ENCODE measurements around the gene KLHL3. TPM values are rescaled to one million over a fixed set of nuclear protein-coding genes. Genes with fewer than 3 reads are reported as not detected.

KLHL3 gene
- total and polyA plus RNA-seq, 9 of the 15 experiments (the other 6 are each of a cell fraction or from before 2014, with no cell fraction given): under 0.01 to 1.5 (median 0.22) TPM

- TF ChIP-seq PCBP2 (IDR thresholded peaks at IDR 0.05; ENCODE audit: low read depth, low read length, poor library complexity, severe bottlenecking) (no peak), ZSCAN29 (IDR thresholded peaks at IDR 0.05) (no peak), ZBTB7A (IDR thresholded peaks at IDR 0.05; ENCODE audit: borderline replicate concordance, control insufficient read depth, low read depth, low read length) (no peak)
These were observed 47.2 kb upstream of the KLHL3 start (continued) for GRCh38 chr5:137782984-137783536.

DNA sequence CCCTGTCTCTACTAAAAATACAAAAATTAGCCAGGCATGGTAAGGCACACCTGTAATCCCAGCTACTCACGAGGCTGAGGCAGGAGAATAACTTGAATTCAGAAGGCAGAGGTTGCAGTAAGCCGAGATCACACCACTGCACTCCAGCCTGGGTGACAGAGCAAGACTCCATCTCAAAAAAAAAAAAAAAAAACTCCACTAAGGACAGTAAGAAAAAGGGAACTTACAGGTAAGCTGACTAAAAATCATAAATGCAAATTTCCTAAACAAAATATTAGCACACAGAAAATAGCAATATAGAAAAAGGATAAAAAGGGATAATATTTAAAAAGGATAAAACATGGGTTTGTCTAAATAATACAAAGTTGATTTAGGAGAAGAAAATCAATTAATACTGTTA lies 46.2 kb upstream of the KLHL3 start:
- intact Hi-C loops (cut with micrococcal nuclease) (no loop called here), in situ Hi-C loops (cut with MboI) (no loop called here)
- Histone ChIP-seq H3K9me1 (ENCODE audit: control insufficient read depth, insufficient read depth, low read length) (no peaks in the 10 kb centered on the region), H3K4me3 (no peak overlapping the region), H3K9ac (ENCODE audit: insufficient read depth in 1 of 2, low read depth in 2 of 2, low read length in 2 of 2) (no peak overlapping the region), H3K4me2 (ENCODE audit: insufficient read depth, low read length) (no peak overlapping the region), H3K4me1 (replicated peaks in 1 of 2; ENCODE audit: control insufficient read depth in 2 of 2, insufficient read depth in 2 of 2, low read length in 2 of 2) (no peaks in the 10 kb centered on the region), H3K79me2 (ENCODE audit: control insufficient read depth, insufficient read depth, low read length) (no peaks in the 10 kb centered on the region), H4K20me1 (replicated peaks; ENCODE audit: control insufficient read depth, insufficient read depth, low read length) (no peaks in the 10 kb centered on the region), H3K36me3 (ENCODE audit: control insufficient read depth, insufficient read depth, low read length) (no peaks in the 10 kb centered on the region), H3K9me3 (replicated peaks; ENCODE audit: control insufficient read depth, insufficient read depth, low read depth, low read length) (no peaks in the 10 kb centered on the region), H2AFZ (ENCODE audit: low read depth, low read length) (no peak overlapping the region), H3K27ac (ENCODE audit: extremely low read depth, low read depth, low read length) (no peak overlapping the region), H3K27me3 (ENCODE audit: control insufficient read depth in 2 of 2, insufficient read depth in 2 of 2, low read length in 2 of 2) (peaks cover 2 to 7% of the 10 kb centered on the region in 2 experiments; a peak in 3 of 5 replicates)
- ATAC-seq (no peak), DNase-seq (ENCODE audit: extremely low read depth in 1 of 4, low spot score in 3 of 4) (no peak), FAIRE-seq (no peak)
- no peak for TF ChIP-seq ELF1 (tag; IDR thresholded peaks at IDR 0.05)
- TF ChIP-seq GABPB1 (CRISPR knock-in tag; IDR thresholded peaks at IDR 0.05): no peak
- TF ChIP-seq DDX20 (tag; IDR thresholded peaks at IDR 0.05; ENCODE audit: low read depth): no peak
- TF ChIP-seq ADNP (tag; IDR thresholded peaks at IDR 0.05): no peak
- TF ChIP-seq MAFF (IDR thresholded peaks at IDR 0.05; ENCODE audit: low read length): no peak
- TF ChIP-seq HBP1 (CRISPR knock-in tag; IDR thresholded peaks at IDR 0.05): no peak
- TF ChIP-seq KDM2B (CRISPR knock-in tag; IDR thresholded peaks at IDR 0.05): no peak
- no peak for TF ChIP-seq ZNF431 (CRISPR knock-in tag; IDR thresholded peaks at IDR 0.05)
- TF ChIP-seq KAT2B (IDR thresholded peaks at IDR 0.05; ENCODE audit: low read depth, low read length): no peak
- TF ChIP-seq, protein P1, sequence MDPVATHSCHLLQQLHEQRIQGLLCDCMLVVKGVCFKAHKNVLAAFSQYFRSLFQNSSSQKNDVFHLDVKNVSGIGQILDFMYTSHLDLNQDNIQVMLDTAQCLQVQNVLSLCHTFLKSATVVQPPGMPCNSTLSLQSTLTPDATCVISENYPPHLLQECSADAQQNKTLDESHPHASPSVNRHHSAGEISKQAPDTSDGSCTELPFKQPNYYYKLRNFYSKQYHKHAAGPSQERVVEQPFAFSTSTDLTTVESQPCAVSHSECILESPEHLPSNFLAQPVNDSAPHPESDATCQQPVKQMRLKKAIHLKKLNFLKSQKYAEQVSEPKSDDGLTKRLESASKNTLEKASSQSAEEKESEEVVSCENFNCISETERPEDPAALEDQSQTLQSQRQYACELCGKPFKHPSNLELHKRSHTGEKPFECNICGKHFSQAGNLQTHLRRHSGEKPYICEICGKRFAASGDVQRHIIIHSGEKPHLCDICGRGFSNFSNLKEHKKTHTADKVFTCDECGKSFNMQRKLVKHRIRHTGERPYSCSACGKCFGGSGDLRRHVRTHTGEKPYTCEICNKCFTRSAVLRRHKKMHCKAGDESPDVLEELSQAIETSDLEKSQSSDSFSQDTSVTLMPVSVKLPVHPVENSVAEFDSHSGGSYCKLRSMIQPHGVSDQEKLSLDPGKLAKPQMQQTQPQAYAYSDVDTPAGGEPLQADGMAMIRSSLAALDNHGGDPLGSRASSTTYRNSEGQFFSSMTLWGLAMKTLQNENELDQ (CRISPR knock-in tag; IDR thresholded peaks at IDR 0.05; ENCODE audit: borderline replicate concordance): no peak
- TF ChIP-seq ZEB2 (IDR thresholded peaks at IDR 0.05): no peak
- no peak for TF ChIP-seq EP400 (IDR thresholded peaks at IDR 0.05)
- TF ChIP-seq CEBPB (tag; IDR thresholded peaks at IDR 0.05): no peak
- no peak for TF ChIP-seq SMAD4 (CRISPR knock-in tag; conservative IDR thresholded peaks at IDR 0.05)
- TF ChIP-seq ZC3H8 (IDR thresholded peaks at IDR 0.05): no peak
- no TSS peak for BruUV-seq (replicated peaks)
- 3% methylated on average over 2 of the region's 2 CpGs for WGBS (ENCODE audit: insufficient coverage, low coverage, missing lambda C conversion rate)
- ChIA-PET POLR2A (no interaction called here), CTCF (ENCODE audit: low intra/inter-chr PET ratio) (no interaction called here)
